Astrocyte of the hippocampus (primary cell): ENCODE results near the gene FCGBP.
A peak's percentile ranks its signal among the peaks of the same experiment; 100 is the strongest.
"Not testable (repeated sequence)": the region's sequence is repeated elsewhere in the genome, so short reads cannot be mapped to it uniquely, and the experiment has no call there.

ENCODE experiments used
- DNase-seq: peaks from one replicate; pipeline ENCODE4 v3.0.0; 2011; ENCODE audit warnings: low read depth, low spot score

FCGBP gene

DNA sequence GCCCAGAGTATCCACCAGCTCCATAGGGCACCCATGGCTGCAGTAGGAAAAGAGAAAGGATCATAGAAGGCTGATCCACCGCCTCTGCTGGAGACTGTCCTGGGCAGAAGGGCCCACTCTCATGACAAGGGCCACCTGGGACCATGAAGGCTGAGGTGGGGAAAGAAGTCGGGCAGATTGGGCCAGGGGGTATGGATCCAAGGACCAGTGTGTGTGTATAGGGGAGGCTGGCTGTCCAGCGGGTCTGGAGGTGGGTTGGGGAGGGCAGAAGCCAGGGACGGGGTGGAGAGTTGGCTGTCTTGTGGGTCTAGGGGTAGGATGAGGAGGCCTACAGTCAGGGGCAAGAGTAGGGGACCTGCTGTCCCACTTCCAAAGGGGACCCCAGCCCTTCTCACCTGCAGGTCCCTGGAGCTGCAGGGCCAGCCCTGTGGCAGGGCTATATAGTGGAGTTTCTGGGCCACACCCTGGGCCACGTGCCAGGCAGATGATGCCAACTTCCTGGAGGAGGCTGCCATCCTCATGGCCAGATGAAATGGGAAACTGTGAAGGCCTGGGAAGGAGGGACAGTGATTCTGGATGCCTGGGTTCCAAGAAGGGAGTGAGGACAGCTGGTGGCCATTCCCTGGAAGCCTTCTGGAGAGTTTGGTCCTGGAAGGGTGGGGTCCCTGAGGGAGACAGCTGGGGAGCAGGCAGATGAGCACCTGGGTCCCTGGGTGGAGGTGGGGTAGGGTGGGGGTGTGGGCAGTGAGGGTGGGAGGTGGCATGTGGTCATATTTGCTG is at the start of gene FCGBP:
TSS of gene FCGBP (minus strand) at position 51 of the 780 bp plus-strand sequence.
- no peak for DNase-seq

DNA sequence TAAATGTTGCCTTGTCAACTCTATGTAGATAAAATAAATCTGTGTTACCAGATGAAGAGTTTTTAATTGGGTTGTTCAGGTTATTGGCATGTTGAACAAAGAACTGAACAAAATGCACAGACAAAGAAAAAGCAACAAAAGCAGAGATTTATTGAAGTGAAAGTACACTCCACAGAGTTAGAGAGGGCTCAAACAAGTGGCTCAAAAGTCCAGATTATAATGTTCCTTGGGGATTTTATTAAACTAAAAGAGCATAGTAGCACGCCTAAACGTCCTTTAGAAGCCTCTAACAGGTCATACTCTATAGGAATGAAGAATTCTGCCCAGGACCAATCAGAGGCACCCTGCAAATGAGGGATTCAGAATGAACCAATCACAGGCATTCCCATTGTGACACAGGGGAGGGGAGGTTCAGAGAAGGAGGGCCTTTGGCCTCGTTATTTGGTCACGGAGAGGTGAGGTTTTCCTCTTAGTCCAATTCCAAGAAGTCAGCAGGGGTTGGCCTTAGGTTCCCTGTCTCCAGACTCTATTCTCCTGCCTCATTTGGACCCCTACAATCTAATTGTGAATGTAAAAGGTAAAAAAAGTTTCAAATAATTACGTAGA is 49.4 kb upstream of the FCGBP start:
- DNase-seq = no peak

DNA sequence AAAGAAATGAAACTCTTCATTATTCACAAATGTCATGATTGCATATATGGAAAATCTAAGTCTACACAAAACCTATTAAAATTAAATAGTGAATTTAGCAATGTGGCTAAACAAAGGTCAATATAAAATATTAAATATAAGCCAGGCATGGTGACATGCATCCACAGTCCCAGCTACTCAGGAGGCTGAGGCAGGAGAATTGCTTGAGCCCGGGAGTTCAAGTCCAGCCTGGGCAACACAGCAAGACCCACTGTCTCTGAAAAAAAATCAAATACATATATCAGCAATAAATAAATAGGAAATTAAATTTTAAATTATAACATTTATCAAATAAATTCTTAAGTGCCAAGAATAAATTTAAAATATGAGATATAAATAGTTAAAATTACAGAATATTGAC is 48.4 kb upstream of the FCGBP start:
- DNase-seq = no peak

- DNase-seq = no peak
These were observed 40.1 kb upstream of the FCGBP start for GRCh38 chr19:39974377-39975155.

GRCh38 chr19:39971380-39972035 is 37.1 kb upstream of the FCGBP start:
- DNase-seq = no peak

- DNase-seq = peak; percentile 100
These were observed 36.4 kb upstream of the FCGBP start, which contains the start of gene PSMC4 for GRCh38 chr19:39970675-39971379. TSS of gene PSMC4 (plus strand) at chr19:39971165. CDS start at chr19:39971203, 38 bp downstream.

- DNase-seq = no peak
These were observed 35.9 kb upstream of the FCGBP start for GRCh38 chr19:39970425-39970674.

- no peak for DNase-seq
These were observed 35.4 kb upstream of the FCGBP start for GRCh38 chr19:39969681-39970424.

DNA sequence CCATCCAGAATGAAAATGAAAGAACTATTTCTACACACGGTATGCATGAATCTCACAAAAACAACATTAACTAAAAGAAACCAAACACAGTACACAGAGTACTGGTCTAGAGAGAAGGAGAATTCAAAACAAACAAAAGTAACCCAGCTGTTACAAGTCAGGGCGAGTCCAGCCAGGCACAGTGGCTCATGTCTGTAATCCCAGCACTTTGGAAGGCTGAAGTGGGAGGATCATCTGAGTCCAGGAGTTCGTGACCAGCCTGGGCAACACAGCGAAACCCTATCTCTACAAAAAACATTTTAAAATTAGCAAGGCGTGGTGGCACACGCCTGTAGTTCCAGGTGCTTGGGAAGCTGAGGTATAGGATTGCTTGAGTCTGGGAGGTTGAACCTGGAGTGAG is 34.8 kb upstream of the FCGBP start:
- DNase-seq = no peak

GRCh38 chr19:39968789-39969188 is 34.4 kb upstream of the FCGBP start:
- DNase-seq = no peak

GRCh38 chr19:39967561-39967960 is 33.1 kb upstream of the FCGBP start:
- DNase-seq = no peak

- DNase-seq = no peak
These were observed 32.2 kb upstream of the FCGBP start for GRCh38 chr19:39966617-39967016.

- DNase-seq = no peak
These were observed 29.5 kb upstream of the FCGBP start for GRCh38 chr19:39963898-39964297.

DNA sequence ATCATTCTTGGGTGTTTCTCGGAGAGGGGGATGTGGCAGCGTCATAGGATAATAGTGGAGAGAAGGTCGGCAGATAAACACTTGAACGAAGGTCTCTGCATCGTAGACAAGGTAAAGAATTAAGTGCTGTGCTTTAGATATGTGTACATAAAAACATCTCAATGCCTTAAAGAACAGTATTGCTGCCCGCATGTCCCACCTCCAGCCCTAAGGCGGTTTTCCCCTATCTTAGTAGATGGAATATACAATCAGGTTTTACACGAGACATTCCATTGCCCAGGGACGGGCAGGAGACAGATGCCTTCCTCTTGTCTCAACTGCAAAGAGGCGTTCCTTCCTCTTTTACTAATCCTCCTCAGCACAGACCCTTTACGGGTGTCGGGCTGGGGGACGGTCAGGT is 25.0 kb upstream of the FCGBP start:
- not testable (repeated sequence) for DNase-seq

GRCh38 chr19:39958942-39959341 is 24.5 kb upstream of the FCGBP start:
- not testable (repeated sequence) for DNase-seq

GRCh38 chr19:39957886-39958285 is 23.5 kb upstream of the FCGBP start:
- not testable (repeated sequence) for DNase-seq

DNA sequence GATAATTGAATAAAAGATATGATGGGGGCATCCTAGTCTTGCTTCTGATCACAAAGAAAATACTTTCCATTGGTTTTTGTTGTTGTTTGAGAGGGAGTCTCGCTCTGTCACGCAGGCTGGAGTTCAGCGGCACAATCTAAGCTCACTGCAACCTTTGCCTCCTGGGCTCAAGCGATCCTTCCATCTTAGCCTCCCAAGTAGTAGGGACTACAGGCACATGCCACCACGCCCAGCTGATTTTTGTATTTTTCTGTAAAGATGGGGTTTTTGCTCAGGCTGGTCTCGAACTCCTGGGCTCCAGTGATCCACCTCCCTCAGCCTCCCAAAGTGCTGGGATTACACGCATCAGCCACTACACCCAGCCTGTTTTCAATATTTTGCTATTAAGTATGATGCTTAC is 19.5 kb upstream of the FCGBP start:
- DNase-seq = no peak

DNA sequence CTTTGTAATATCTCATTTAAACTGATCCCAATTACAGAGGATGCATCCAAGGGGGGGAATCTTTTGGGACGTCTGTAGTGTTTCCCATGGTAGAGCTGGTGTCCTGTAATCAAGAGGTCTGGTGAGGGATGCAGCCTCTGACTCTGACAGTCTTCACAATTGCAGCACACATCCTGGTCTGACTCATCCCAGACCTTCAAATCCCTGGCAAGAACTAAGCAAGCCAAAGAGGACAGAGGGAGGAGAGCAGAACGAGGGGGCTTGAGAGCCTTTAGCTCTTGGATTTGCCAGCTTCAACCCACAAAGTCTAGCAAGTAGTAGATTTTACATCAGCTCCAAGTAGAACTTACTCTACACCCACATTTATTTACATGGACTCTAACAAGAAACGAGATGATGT is 17.3 kb upstream of the FCGBP start:
- DNase-seq = peak; percentile 18

DNA sequence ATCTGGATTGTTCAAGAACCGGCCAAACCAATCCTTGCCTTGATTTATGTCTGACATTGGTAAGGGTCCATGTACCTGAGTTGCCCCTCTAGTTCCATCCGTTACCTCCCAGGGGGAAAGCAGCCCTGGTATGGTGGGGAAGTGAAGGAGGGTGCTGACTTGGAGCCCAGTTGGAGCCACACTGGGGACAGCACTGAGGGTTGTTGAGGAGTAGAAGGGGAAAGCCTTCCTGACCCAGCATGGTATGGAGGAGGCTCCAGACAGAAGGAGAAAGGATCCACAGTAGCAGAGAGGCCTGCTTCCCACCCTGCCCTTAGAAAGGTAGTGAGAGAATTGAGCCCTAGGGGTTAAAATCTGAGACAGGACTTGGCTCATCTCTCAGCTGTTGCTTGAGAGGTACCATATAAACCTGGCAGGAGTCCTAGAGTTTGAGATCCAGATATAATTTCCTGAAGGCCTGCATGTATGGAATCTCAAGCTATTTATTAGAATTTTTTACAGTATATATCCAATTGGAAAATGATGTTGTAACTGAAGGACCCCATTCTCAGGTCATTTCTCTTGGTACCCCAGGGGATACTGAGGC is 16.7 kb upstream of the FCGBP start:
- no peak for DNase-seq

- no peak for DNase-seq
These were observed 14.8 kb upstream of the FCGBP start for GRCh38 chr19:39949026-39949747.
